MCF 10A (cell line): Measurements from ENCODE around the gene SIRT7. TPM values are rescaled to one million over a fixed set of nuclear protein-coding genes. Genes with fewer than 3 reads are reported as not detected.

ENCODE experiments used
- BruUV-seq: library from RNA; stranded (reverse); fragments of 400-500 nt; replicated peaks from 2 replicates; lab custom pipeline; 2021; lab: Mats Ljungman, UMichigan
- CTCF ChIA-PET: fragments of 300-600 bp; sonication (Branson Sonifier 250); formaldehyde crosslinking; extraction: SDS; loops from one replicate; lab custom pipeline; 2021; ENCODE audit warnings: antibody characterized with exemption, inconsistent platforms; lab: Yijun Ruan, JAX
- POLR2A ChIA-PET: fragments of 300-600, 350-650 bp; sonication (Branson Sonifier 250); formaldehyde crosslinking; extraction: SDS; loops from one replicate; lab custom pipeline; 2020; ENCODE audit warnings: antibody characterized with exemption, inconsistent platforms; lab: Yijun Ruan, JAX
- DNase-seq: peaks from one replicate; pipeline ENCODE4 v3.0.0-alpha.2; 2018; ENCODE audit not compliant: unreplicated experiment
- H3K27ac Mint-ChIP-seq: one replicate; pipeline ENCODE4 v1.8.0; 2022; ENCODE audit warnings: mild to moderate bottlenecking, low read depth, mixed read lengths; ENCODE audit not compliant: unreplicated experiment
- H3K27me3 Mint-ChIP-seq: one replicate; pipeline ENCODE4 v1.8.0; 2022; ENCODE audit warnings: mixed read lengths; ENCODE audit not compliant: insufficient read depth, unreplicated experiment
- H3K36me3 Mint-ChIP-seq: one replicate; pipeline ENCODE4 v1.8.0; 2022; ENCODE audit warnings: mild to moderate bottlenecking, moderate library complexity, mixed read lengths; ENCODE audit not compliant: insufficient read depth, unreplicated experiment
- H3K4me1 Mint-ChIP-seq: one replicate; pipeline ENCODE4 v1.8.0; 2022; ENCODE audit warnings: mixed read lengths; ENCODE audit not compliant: insufficient read depth, unreplicated experiment
- H3K4me3 Mint-ChIP-seq: one replicate; pipeline ENCODE4 v1.8.0; 2022; ENCODE audit warnings: mild to moderate bottlenecking, moderate library complexity, mixed read lengths; ENCODE audit not compliant: unreplicated experiment
- H3K9me3 Mint-ChIP-seq: one replicate; pipeline ENCODE4 v1.8.0; 2022; ENCODE audit warnings: mixed read lengths; ENCODE audit not compliant: unreplicated experiment
- intact Hi-C: fragments of 100-400 bp; cut with micrococcal nuclease; formaldehyde crosslinking; loops from 2 replicates; pipeline ENCODE4 v1.14.1; 2022
- total RNA-seq: library from RNA; stranded (reverse); gene quantifications from 2 replicates; pipeline ENCODE4 v1.2.3, GENCODE V29; 2022
- TF ChIP-seq, protein P1 (sequence below): fragments of 200-600 bp; IDR thresholded peaks from one replicate; pipeline ENCODE4 v1.8.0; 2022; ENCODE audit warnings: antibody characterized with exemption, mild to moderate bottlenecking; ENCODE audit not compliant: unreplicated experiment

Gene SIRT7
- total RNA-seq, 1 experiment from 2014 or later: 36.6 TPM

DNA sequence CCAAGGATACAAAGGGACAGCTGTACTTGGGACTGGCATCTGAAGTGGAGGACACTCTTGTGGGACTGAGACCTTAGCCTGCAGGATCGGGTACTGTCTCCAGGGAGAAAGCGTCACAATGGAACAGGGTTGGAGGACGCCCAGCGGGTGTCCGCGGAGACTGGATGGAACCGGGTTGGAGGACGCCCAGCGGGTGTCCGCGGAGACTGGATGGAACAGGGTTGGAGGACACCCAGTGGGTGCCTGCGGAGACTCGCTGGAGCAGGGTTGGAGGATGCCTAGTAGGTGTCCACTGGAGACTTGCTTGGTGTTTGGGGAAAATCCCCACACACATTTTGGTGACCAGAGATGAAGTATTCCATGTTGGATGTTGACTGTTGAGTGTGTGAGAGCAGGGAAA, 29.2 kb upstream of the SIRT7 start, which contains the start of gene MYADML2:
TSS of gene MYADML2 (minus strand) at position 45 of the 400 bp plus-strand sequence. CDS start 5,492 bp downstream, outside the sequence.
- CTCF ChIA-PET: interaction anchor here (0.7 kb wide), 1 partner anchor 226 kb away, joined by 4 read pairs; no protein-coding TSS in a partner anchor
- H3K9me3 Mint-ChIP-seq: no peaks in the 10 kb centered on the region
- no TSS peak for BruUV-seq
- no peak within 1 kb of the TSS for H3K4me3 Mint-ChIP-seq
- no peak within 1 kb of the TSS for H3K27ac Mint-ChIP-seq
- H3K27me3 Mint-ChIP-seq: no peaks in the 10 kb centered on the region
- no peak for DNase-seq
- POLR2A ChIA-PET: no interaction called here
- no peaks in the 10 kb centered on the region for H3K36me3 Mint-ChIP-seq
- H3K4me1 Mint-ChIP-seq: no peaks in the 10 kb centered on the region
- TF ChIP-seq, protein P1, sequence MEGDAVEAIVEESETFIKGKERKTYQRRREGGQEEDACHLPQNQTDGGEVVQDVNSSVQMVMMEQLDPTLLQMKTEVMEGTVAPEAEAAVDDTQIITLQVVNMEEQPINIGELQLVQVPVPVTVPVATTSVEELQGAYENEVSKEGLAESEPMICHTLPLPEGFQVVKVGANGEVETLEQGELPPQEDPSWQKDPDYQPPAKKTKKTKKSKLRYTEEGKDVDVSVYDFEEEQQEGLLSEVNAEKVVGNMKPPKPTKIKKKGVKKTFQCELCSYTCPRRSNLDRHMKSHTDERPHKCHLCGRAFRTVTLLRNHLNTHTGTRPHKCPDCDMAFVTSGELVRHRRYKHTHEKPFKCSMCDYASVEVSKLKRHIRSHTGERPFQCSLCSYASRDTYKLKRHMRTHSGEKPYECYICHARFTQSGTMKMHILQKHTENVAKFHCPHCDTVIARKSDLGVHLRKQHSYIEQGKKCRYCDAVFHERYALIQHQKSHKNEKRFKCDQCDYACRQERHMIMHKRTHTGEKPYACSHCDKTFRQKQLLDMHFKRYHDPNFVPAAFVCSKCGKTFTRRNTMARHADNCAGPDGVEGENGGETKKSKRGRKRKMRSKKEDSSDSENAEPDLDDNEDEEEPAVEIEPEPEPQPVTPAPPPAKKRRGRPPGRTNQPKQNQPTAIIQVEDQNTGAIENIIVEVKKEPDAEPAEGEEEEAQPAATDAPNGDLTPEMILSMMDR: no peak
- intact Hi-C loops: no loop called here

DNA sequence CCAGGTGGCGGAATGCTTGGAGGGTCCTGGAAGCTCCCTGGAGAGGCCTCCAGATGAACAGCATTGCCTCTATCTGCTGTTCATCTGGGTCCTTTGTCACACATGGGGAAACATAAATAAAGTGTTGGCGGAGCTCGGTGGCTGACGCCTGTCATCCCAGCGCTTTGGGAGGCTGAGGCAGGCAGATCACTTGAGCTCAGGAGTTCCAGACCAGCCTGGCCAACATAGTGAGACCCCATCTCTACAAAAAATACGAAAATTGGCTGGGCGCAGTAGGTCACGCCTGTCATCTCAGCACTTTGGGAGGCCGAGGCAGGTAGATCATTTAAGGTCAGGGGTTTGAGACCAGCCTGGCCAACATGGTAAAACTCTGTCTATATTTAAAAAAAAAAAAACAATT, 26.9 kb upstream of the SIRT7 start:
- no peaks in the 10 kb centered on the region for H3K4me1 Mint-ChIP-seq
- no peaks in the 10 kb centered on the region for H3K9me3 Mint-ChIP-seq
- POLR2A ChIA-PET: interaction anchor here (0.6 to 0.7 kb wide), 2 partner anchors 60 to 154 kb away, joined by 3 read pairs; no protein-coding TSS in a partner anchor
- H3K36me3 Mint-ChIP-seq: no peaks in the 10 kb centered on the region
- CTCF ChIA-PET: interaction anchor here (0.7 to 0.8 kb wide), 2 partner anchors 14 to 580 kb away, joined by 3 to 4 read pairs; no protein-coding TSS in a partner anchor
- TF ChIP-seq, protein P1: no peak
- intact Hi-C loops: no loop called here
- DNase-seq: no peak
- no peak overlapping the region for H3K27ac Mint-ChIP-seq
- H3K27me3 Mint-ChIP-seq: no peaks in the 10 kb centered on the region
- no peak overlapping the region for H3K4me3 Mint-ChIP-seq
- no TSS peak for BruUV-seq

DNA sequence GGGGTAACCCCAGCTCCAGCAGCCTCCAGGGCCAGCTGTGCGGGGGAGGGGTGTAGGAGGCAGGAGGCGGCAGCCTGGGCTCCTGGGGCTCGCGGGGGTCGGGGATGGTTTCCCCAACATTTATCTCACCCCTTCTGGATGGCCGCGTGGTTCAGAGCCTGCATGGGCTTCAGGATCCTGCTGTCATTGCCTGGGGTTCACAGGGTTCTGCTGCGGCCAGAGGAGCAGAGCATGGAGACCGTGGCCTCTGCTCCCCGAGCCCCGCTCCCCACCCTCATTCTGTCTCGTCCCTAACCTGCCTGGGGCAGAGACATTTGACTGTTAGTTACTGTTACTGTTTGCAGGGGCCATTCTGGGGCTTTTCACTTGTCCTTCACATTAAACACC, 24.2 kb upstream of the SIRT7 start:
- Mint-ChIP-seq H3K27ac (no peak overlapping the region), H3K4me3 (no peak overlapping the region), H3K36me3 (no peaks in the 10 kb centered on the region), H3K9me3 (no peaks in the 10 kb centered on the region), H3K4me1 (no peaks in the 10 kb centered on the region), H3K27me3 (no peaks in the 10 kb centered on the region)
- TF ChIP-seq, protein P1: no peak
- ChIA-PET CTCF (interaction anchor here (0.6 to 1.0 kb wide), 2 partner anchors 15 to 40 kb away, joined by 3 to 4 read pairs; partner anchors contain the start of gene MAFG), POLR2A (interaction anchor here (0.7 kb wide), 1 partner anchor 222 kb away, joined by 3 read pairs; no protein-coding TSS in a partner anchor)
- no peak for DNase-seq
- no TSS peak for BruUV-seq
- intact Hi-C loops: no loop called here

DNA sequence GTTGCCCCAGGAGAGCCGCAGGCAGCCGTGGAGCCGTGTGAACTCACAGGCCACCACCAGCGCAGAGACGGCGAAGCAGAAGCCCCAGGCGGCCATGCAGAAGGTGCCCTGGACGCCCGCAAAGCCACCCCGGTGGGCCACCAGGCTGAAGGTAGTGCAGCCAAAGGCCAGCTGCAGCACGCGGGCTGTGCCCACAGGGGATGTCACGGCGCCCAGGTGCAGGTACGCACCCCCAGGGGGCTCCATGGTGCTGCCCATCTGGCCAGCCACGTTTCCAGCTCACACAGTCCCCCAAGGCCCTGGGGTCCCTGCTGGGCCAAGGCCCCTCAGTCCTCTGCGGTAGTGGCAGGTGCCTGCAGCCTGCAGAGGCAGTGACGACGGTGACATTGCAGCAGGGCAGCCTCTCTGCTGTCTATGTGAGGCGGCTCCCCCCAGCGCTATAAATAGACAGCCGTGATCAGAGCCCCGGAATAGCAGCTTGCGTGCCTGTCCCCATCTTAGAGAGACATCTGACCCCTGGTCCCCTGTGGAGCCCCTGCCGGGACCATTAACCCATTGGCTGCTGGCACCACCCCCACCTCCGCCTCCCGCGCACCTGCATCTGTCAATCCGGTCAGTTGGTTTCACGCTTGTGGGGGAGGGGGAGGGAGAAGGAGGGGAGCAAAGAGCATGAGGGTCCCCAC, 23.6 kb upstream of the SIRT7 start:
- POLR2A ChIA-PET: interaction anchor here (0.7 kb wide), 2 partner anchors 219 to 222 kb away, joined by 3 read pairs; no protein-coding TSS in a partner anchor

More for the DNA sequence above, 23.6 kb upstream of the SIRT7 start:
- Mint-ChIP-seq H3K4me1 (no peaks in the 10 kb centered on the region), H3K4me3 (no peak overlapping the region), H3K36me3 (no peaks in the 10 kb centered on the region), H3K9me3 (no peaks in the 10 kb centered on the region), H3K27me3 (no peaks in the 10 kb centered on the region), H3K27ac (no peak overlapping the region)
- TF ChIP-seq, protein P1: no peak
- intact Hi-C loops: no loop called here
- CTCF ChIA-PET: no interaction called here
- no peak for DNase-seq
- BruUV-seq: no TSS peak
